HepG2 (cell line): ENCODE results near the gene GRM8. TPM values are rescaled to one million over a fixed set of nuclear protein-coding genes. Genes with fewer than 3 reads are reported as not detected.

Experiments
- ATAC-seq: fragments of 200-7000 bp; cut with Tn5 transposase; 3 replicates; pipeline ENCODE4 v1.9.1; 2020; ENCODE audit warnings: mild to moderate bottlenecking, moderate library complexity
- BruUV-seq: library from RNA; stranded (reverse); fragments of 400-500 nt; replicated peaks from 2 replicates; lab custom pipeline; 2021; lab: Mats Ljungman, UMichigan
- CTCF ChIA-PET: fragments of 300-600 bp; formaldehyde crosslinking; extraction: SDS; loops from one replicate; lab custom pipeline; 2021; ENCODE audit warnings: low total read pairs, inconsistent platforms, low intra/inter-chr PET ratio; lab: Yijun Ruan, JAX
- POLR2A ChIA-PET: fragments of 350-600 bp; sonication (Branson Sonifier 250); formaldehyde crosslinking; loops from one replicate; lab custom pipeline; 2020; ENCODE audit warnings: antibody characterized with exemption, inconsistent platforms; lab: Yijun Ruan, JAX
- DNase-seq: peaks from one replicate; pipeline ENCODE4 v3.0.0-alpha.2; 2015; ENCODE audit warnings: low spot score
- FAIRE-seq: peaks from 3 replicates; lab custom pipeline; 2011; peaks lifted over from hg19 to GRCh38; lab: Jason Lieb, UNC
- H2AFZ ChIP-seq: one replicate; pipeline ENCODE4 v1.6.1; 2011; ENCODE audit warnings: low read length, inconsistent platforms
- H3K27ac ChIP-seq: fragments of 300-600 bp; 3 replicates; pipeline ENCODE4 v1.8.0; 2011; ENCODE audit warnings: mixed run types, mild to moderate bottlenecking, mixed read lengths, low read length, inconsistent platforms; ENCODE audit not compliant: insufficient read depth; ENCODE audit errors: extremely low read length
- H3K27me3 ChIP-seq, 2 experiments: fragments of 200-600 bp in 1 of 2; 2 replicates in 1 of 2; 3 replicates in 1 of 2; pipeline versions ENCODE4 v1.6.0 to v1.8.0; 2011; ENCODE audit warnings: low read length in 2 of 2, mild to moderate bottlenecking in 2 of 2, moderate library complexity in 2 of 2, inconsistent platforms in 1 of 2; ENCODE audit not compliant: insufficient read depth in 2 of 2, control insufficient read depth in 1 of 2
- H3K36me3 ChIP-seq, 2 experiments: fragments of 200-600 bp in 1 of 2; replicated peaks in 1 of 2; 2 replicates in 1 of 2; 3 replicates in 1 of 2; pipeline versions ENCODE4 v1.5.1 to v1.8.0; 2011; ENCODE audit warnings: low read length in 2 of 2, inconsistent platforms in 1 of 2; ENCODE audit not compliant: insufficient read depth in 2 of 2, control insufficient read depth in 1 of 2
- H3K4me1 ChIP-seq: 2 replicates; pipeline ENCODE4 v1.5.1; 2012; ENCODE audit warnings: low read length, inconsistent platforms; ENCODE audit not compliant: insufficient read depth
- H3K4me2 ChIP-seq: 2 replicates; pipeline ENCODE4 v1.6.0; 2011; ENCODE audit warnings: low read depth, low read length, inconsistent platforms
- H3K4me3 ChIP-seq, 3 experiments: fragments of 200-600 bp in 1 of 3; sonication (generic), shearing (Covaris generic) in 1 of 3; replicated peaks in 1 of 3; 2 replicates each; pipeline ENCODE4 v1.5.1; 2011 to 2016; ENCODE audit warnings: low read length in 3 of 3, inconsistent platforms in 2 of 3, low read depth in 2 of 3, mild to moderate bottlenecking in 2 of 3, control low read depth in 1 of 3, mixed read lengths in 1 of 3; ENCODE audit not compliant: insufficient read depth in 1 of 3
- H3K79me2 ChIP-seq: one replicate; pipeline ENCODE4 v1.6.1; 2011; ENCODE audit warnings: low read length, inconsistent platforms; ENCODE audit not compliant: insufficient read depth
- H3K9ac ChIP-seq: 2 replicates; pipeline ENCODE4 v1.6.0; 2011; ENCODE audit warnings: mild to moderate bottlenecking, low read depth, low read length, inconsistent platforms; ENCODE audit not compliant: insufficient read depth
- H3K9me3 ChIP-seq: 2 replicates; pipeline ENCODE4 v1.5.1; 2012; ENCODE audit warnings: mild to moderate bottlenecking, low read length
- H4K20me1 ChIP-seq: 2 replicates; pipeline ENCODE4 v1.6.0; 2011; ENCODE audit warnings: inconsistent platforms, mild to moderate bottlenecking, low read length, moderate library complexity; ENCODE audit not compliant: insufficient read depth
- ARID2 ChIP-seq: sonication (generic); formaldehyde crosslinking; IDR thresholded peaks from 2 replicates; pipeline ENCODE4 v1.8.1; 2022; ENCODE audit warnings: mild to moderate bottlenecking, missing genetic modification reagents, borderline replicate concordance
- MAFF ChIP-seq: IDR thresholded peaks from 2 replicates; pipeline ENCODE4 v1.6.1; 2011; ENCODE audit warnings: low read depth, low read length, improper control_type of control experiment
- MAFK ChIP-seq, 2 experiments: IDR thresholded peaks in 1 of 2; conservative IDR thresholded peaks in 1 of 2; 2 replicates each; pipeline ENCODE4 v1.6.1; 2011; ENCODE audit warnings: improper control_type of control experiment in 2 of 2, low read length in 2 of 2
- NONO ChIP-seq, 2 experiments: fragments of 450-650 bp in 1 of 2; sonication (generic) in 1 of 2; formaldehyde crosslinking in 1 of 2; IDR thresholded peaks in 1 of 2; conservative IDR thresholded peaks in 1 of 2; 2 replicates each; pipeline versions ENCODE4 v1.6.1 to v1.8.0; 2017 to 2022; ENCODE audit warnings: mild to moderate bottlenecking in 1 of 2, missing genetic modification reagents in 1 of 2, moderate library complexity in 1 of 2
- WGBS: methylation state at CpG from one replicate; pipeline ENCODE4 v1.1.6; 2017; ENCODE audit warnings: low lambda C conversion rate; 5-methylcytosine and 5-hydroxymethylcytosine counted together
- in situ Hi-C: cut with HindIII; loops from 2 replicates; pipeline ENCODE4 v1.10.0; 2017; ENCODE audit warnings: low pct_unique_long_range_greater_than_20kb; ENCODE audit not compliant: extremely low pct_ligation_motif_present
- intact Hi-C: fragments of 100-400 bp; cut with micrococcal nuclease; formaldehyde crosslinking; loops from one replicate; pipeline ENCODE4 v1.10.0; 2022; ENCODE audit not compliant: unreplicated experiment
- polyA plus RNA-seq, 8 experiments: library from polyadenylated mRNA; depleted of rRNA in 3 of 8; stranded (reverse) in 7 of 8; unstranded in 1 of 8; fragments of >200 nt; fragmentation: Illumina TruSeq in 4 of 8; extraction: Trizol in 4 of 8; gene quantifications; 2 replicates each; pipeline versions ENCODE4 v1.2.1 to v1.2.3, GENCODE V29; 2011 to 2016; ENCODE audit warnings: low read depth in 4 of 8, missing spikeins in 1 of 8, mixed read lengths in 1 of 8; ENCODE audit not compliant: insufficient read depth in 1 of 8
- total RNA-seq, 5 experiments: library from RNA; depleted of rRNA; stranded (reverse); fragments of >200 nt; fragmentation: Illumina TruSeq; extraction: Trizol; gene quantifications; 2 replicates each; pipeline ENCODE4 v1.2.3, GENCODE V29; 2016; ENCODE audit warnings: low read depth in 1 of 5
- TF ChIP-seq, protein P1 (sequence below): sonication (generic); formaldehyde crosslinking; IDR thresholded peaks from 2 replicates; pipeline ENCODE4 v1.4.0; 2020; ENCODE audit warnings: missing genetic modification reagents
- TF ChIP-seq, protein P2 (sequence below): sonication (generic); formaldehyde crosslinking; IDR thresholded peaks from 2 replicates; pipeline ENCODE4 v1.4.0; 2020; ENCODE audit warnings: missing genetic modification reagents; ENCODE audit errors: not compliant biosample characterization

Gene GRM8
- total and polyA plus RNA-seq, 2 of the 13 experiments (the other 11 are each of a cell fraction or from before 2014, with no cell fraction given), result not detected

DNA sequence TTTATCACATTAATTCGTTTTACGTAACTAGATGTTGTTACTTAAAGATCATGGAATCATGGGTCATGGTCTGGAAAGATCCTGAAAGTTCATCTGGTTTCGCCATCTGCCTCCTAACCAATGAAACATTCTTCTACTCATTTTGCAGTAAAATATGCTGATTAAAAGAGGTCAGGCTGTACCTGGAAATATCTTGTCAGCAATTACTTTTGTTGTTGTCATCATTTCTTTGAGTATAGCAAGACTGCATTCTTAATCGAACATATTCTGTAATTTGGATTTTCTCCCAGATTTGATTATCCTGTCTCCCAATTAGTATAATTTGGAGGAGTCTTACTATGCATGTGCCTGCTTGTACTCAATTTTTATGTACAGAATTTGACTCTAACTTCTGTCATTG lies 833.7 kb downstream of the GRM8 start:
- Histone ChIP-seq H3K79me2 (no peaks in the 10 kb centered on the region), H3K4me1 (no peaks in the 10 kb centered on the region), H3K27me3 (no peaks in the 10 kb centered on the region), H3K4me2 (no peak overlapping the region), H3K9me3 (peaks cover 93% of the 10 kb centered on the region), H3K9ac (no peak overlapping the region), H4K20me1 (no peaks in the 10 kb centered on the region), H3K27ac (no peak overlapping the region), H2AFZ (no peak overlapping the region), H3K36me3 (no peaks in the 10 kb centered on the region), H3K4me3 (no peak overlapping the region)
- intact Hi-C loops, result no loop called here
- ChIA-PET CTCF (no interaction called here), POLR2A (no interaction called here)
- in situ Hi-C loops, result no loop called here
- no peak for FAIRE-seq
- TF ChIP-seq MAFK (conservative IDR thresholded peaks at IDR 0.05 in 1 of 2, IDR thresholded peaks at IDR 0.05 in 1 of 2; ENCODE audit: low read length in 2 of 2), result peak; percentile 50 to 75; a peak in 3 of 4 replicates
- TF ChIP-seq, protein P1, sequence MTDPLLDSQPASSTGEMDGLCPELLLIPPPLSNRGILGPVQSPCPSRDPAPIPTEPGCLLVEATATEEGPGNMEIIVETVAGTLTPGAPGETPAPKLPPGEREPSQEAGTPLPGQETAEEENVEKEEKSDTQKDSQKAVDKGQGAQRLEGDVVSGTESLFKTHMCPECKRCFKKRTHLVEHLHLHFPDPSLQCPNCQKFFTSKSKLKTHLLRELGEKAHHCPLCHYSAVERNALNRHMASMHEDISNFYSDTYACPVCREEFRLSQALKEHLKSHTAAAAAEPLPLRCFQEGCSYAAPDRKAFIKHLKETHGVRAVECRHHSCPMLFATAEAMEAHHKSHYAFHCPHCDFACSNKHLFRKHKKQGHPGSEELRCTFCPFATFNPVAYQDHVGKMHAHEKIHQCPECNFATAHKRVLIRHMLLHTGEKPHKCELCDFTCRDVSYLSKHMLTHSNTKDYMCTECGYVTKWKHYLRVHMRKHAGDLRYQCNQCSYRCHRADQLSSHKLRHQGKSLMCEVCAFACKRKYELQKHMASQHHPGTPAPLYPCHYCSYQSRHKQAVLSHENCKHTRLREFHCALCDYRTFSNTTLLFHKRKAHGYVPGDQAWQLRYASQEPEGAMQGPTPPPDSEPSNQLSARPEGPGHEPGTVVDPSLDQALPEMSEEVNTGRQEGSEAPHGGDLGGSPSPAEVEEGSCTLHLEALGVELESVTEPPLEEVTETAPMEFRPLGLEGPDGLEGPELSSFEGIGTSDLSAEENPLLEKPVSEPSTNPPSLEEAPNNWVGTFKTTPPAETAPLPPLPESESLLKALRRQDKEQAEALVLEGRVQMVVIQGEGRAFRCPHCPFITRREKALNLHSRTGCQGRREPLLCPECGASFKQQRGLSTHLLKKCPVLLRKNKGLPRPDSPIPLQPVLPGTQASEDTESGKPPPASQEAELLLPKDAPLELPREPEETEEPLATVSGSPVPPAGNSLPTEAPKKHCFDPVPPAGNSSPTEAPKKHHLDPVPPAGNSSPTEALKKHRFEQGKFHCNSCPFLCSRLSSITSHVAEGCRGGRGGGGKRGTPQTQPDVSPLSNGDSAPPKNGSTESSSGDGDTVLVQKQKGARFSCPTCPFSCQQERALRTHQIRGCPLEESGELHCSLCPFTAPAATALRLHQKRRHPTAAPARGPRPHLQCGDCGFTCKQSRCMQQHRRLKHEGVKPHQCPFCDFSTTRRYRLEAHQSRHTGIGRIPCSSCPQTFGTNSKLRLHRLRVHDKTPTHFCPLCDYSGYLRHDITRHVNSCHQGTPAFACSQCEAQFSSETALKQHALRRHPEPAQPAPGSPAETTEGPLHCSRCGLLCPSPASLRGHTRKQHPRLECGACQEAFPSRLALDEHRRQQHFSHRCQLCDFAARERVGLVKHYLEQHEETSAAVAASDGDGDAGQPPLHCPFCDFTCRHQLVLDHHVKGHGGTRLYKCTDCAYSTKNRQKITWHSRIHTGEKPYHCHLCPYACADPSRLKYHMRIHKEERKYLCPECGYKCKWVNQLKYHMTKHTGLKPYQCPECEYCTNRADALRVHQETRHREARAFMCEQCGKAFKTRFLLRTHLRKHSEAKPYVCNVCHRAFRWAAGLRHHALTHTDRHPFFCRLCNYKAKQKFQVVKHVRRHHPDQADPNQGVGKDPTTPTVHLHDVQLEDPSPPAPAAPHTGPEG (CRISPR knock-in tag), result no peak
- TF ChIP-seq, protein P2, sequence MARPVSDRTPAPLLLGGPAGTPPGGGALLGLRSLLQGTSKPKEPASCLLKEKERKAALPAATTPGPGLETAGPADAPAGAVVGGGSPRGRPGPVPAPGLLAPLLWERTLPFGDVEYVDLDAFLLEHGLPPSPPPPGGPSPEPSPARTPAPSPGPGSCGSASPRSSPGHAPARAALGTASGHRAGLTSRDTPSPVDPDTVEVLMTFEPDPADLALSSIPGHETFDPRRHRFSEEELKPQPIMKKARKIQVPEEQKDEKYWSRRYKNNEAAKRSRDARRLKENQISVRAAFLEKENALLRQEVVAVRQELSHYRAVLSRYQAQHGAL (CRISPR knock-in tag), result no peak
- peak; percentile 68 for TF ChIP-seq MAFF
- TF ChIP-seq NONO (IDR thresholded peaks at IDR 0.05), result no peak
- no peak for TF ChIP-seq NONO (CRISPR knock-in tag; conservative IDR thresholded peaks at IDR 0.05)
- no peak for TF ChIP-seq ARID2 (CRISPR knock-in tag)
- ATAC-seq, result no peak
- BruUV-seq, result no TSS peak
- WGBS, result 18% methylated on average over 4 of the region's 4 CpGs
- DNase-seq, result no peak
